Activated CD8-positive, alpha-beta memory T cell treated with anti-CD3 and anti-CD28 coated beads for 36 hours (primary cell): ENCODE measurements around the gene POLR2F. TPM values are rescaled to one million over a fixed set of nuclear protein-coding genes. Genes with fewer than 3 reads are reported as not detected.

Experiments used
- CTCF ChIA-PET: fragments of 350-600 bp; sonication (Branson Sonifier 250); formaldehyde crosslinking; loops from one replicate; lab custom pipeline; 2021; ENCODE audit warnings: antibody characterized with exemption; lab: Charles Lee
- POLR2A ChIA-PET: fragments of 350-600 bp; sonication (Branson Sonifier 250); formaldehyde crosslinking; loops from one replicate; lab custom pipeline; 2021; ENCODE audit warnings: antibody characterized with exemption; lab: Charles Lee
- total RNA-seq, 2 experiments: library from RNA; stranded (reverse); gene quantifications; one replicate each; pipeline ENCODE4 v1.2.3, GENCODE V29; 2021

The POLR2F gene
- total RNA-seq, 2 experiments from 2014 or later, result 136 to 139 TPM

DNA sequence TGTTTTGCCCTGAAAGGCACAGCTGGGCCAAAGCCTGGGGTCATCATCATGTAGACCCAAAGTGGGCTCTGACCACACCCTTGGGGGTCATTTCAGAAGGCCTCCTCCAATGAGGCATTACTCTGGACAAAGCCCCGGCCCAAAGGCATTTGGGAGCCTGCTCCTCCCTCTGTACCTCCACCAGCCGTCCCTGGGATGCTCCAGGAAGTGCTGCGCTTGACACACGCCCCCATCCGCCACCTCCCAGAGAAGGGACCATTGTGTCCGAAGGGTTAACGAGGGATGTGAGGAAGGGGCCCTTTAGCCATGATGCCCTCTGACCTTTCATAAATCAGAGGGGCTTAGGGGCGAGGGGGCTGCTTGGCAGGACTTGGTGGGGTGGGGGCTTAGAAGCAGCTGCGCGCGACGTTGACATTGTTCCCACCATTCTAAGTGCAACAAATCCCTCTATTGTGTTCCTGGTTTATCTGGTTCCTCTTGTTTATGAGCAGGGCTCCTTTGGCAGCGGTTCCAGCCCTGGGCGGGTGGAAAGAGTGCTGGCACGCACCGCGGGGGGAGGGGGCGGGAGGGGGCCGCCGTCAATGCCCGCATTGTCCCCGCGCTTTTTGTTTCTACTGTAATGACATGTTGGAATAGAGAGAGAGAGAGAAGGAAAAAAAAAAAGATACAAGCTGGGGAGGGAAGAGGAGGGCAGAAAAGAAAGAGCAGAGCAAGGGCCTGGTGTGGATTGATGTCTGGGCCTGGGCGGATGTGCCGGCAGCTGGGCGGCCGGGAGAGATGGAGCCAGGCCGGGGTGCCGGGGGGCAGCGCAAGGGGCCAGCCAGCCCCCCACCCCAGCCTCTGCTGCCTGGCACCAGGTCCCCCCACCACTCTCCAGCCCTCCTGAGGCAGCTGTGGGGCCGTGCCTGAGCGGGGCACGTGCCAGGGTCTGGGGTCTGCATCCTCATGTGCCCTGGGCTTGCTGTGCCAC, 63.0 kb downstream of the POLR2F start:
- ChIA-PET POLR2A (no interaction called here), CTCF (no interaction called here)

DNA sequence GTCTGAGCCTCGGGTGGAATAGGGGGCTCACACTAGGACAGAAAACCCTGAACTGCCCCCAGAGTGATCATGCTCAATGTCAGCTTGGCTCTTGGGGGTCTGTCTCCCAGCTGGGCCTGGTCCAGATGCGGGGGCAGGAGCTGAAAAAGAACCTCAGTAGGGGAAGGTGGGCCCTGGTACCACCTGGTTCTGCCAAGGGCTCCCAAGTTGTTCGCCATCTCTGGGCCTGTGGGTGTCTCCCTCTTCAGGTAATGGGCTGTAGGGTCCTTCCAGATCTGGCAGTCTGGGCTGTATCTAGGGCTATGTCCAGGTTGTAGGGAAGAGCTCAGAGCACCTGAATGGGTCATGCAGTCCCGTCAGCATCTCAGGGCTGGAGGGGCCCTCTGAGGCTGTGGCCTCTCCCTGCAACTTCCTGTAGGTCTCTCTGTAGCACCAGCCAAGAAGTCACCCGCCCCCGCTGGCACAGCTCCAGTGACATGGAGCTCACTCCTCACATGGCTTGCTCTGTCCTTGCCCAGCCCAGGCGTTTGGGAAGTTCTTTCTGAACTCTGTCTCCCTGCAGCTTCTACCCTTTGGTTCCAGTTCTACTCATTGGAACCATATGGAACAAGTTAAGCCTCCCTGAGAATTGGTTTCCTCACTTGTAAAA, 63.9 kb downstream of the POLR2F start:
- ChIA-PET CTCF (no interaction called here), POLR2A (no interaction called here)

DNA sequence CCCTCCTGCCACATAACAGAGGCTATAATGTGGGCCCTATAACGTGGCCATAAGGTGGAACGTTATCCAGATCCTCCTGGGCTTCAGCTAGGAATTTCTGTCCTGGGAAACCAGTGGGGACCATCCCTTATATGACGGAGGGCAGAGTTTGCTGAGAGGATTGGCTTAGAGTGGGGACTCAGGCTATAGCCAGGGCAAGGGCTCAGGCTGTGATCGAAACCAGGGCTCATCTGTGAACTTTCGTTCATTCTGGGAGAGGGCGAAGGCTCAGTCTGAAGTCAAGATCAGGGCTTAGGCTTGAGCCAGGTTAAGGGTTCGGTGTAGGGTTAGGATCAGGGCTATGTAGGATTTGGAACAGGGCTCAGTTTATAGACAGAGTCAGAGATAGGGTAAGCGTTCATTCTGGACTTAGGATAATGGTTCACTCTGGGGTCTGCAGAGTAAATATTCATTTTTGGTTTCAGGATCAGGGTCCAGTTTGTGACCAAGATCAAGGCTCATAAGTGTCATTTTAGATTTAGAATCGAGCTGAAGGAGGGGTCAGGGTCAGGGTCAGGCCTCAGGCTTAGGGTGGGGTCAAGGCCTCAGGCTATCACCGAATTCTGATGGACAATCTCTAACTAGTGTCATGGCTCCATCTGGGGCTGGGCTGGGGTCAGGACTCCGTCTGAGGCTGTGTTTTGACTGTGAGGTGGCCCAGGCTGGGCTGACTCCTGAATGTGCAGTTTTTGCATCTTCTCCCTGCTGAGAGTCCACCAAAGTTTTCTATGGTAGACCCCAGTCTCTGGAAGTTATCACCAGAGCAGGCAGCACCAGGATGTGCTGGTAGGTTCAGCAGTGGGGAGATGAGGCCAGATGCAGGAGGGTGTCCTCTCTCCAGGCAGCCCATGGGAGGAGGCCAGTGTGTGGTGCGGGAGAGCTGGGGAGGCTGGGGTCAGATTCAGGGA, 64.7 kb downstream of the POLR2F start:
- CTCF ChIA-PET, result no interaction called here

More for the DNA sequence above, 64.7 kb downstream of the POLR2F start:
- POLR2A ChIA-PET, result no interaction called here

Other genes starting within 250 kb of the POLR2F start
- gene GCAT, start 145.8 kb upstream of the POLR2F start, total RNA-seq, result 10 to 100 TPM; 10.9 to 11.7 TPM
- gene GALR3, start 130.3 kb upstream of the POLR2F start, total RNA-seq, result not detected
- 10 to 100 TPM; 25.4 to 26.4 TPM for gene ANKRD54, start 109.4 kb upstream of the POLR2F start, total RNA-seq
- 100 to 1,000 TPM; 533 to 559 TPM for gene EIF3L, start 104.3 kb upstream of the POLR2F start, total RNA-seq
- gene MICALL1, start 47.4 kb upstream of the POLR2F start, total RNA-seq, result 10 to 100 TPM; 17.9 to 20.5 TPM
- gene C22orf23, start 98 bp upstream of the POLR2F start, total RNA-seq, result under 1 TPM in 1 of 2 experiments, not detected in 1; 0.27 TPM
- not detected for gene SOX10, start 30.9 kb downstream of the POLR2F start, total RNA-seq
- gene PICK1, start 103.7 kb downstream of the POLR2F start, total RNA-seq, result 10 to 100 TPM; 18.2 to 19.5 TPM
- gene SLC16A8, start 130.5 kb downstream of the POLR2F start, total RNA-seq, result under 1 TPM in 1 of 2 experiments, not detected in 1; 0.10 TPM
- under 1 TPM; 0.29 to 0.32 TPM for gene BAIAP2L2, start 157.0 kb downstream of the POLR2F start, total RNA-seq
- 10 to 100 TPM; 25.5 to 28.4 TPM for gene PLA2G6, start 228.1 kb downstream of the POLR2F start, total RNA-seq
- gene MAFF, start 248.3 kb downstream of the POLR2F start, total RNA-seq, result 10 to 100 TPM; 11.8 to 12.3 TPM